HepG2 (cell line): ENCODE data around the gene MAN2A2. TPM values are rescaled to one million over a fixed set of nuclear protein-coding genes. Genes with fewer than 3 reads are reported as not detected.

Source experiments
- AHR ChIP-seq: IDR thresholded peaks from 2 replicates; pipeline ENCODE4 v1.6.1; 2018; ENCODE audit warnings: missing genetic modification reagents, missing compliant biosample characterization
- CCAR2 ChIP-seq: fragments of 200-400 bp; formaldehyde crosslinking; optimal IDR thresholded peaks from 2 replicates; pipeline ENCODE3; 2018; ENCODE audit warnings: low read depth, mild to moderate bottlenecking, low read length, moderate library complexity
- CREB1 ChIP-seq, 2 experiments: fragments of 450-650 bp in 1 of 2; IDR thresholded peaks; 2 replicates each; pipeline ENCODE4 v1.6.1; 2016 to 2017; ENCODE audit warnings: control low read depth in 1 of 2, mild to moderate bottlenecking in 1 of 2, missing compliant biosample characterization in 1 of 2, missing genetic modification characterization in 1 of 2
- GZF1 ChIP-seq: sonication (generic); formaldehyde crosslinking; IDR thresholded peaks from 2 replicates; pipeline ENCODE4 v1.5.1; 2020; ENCODE audit warnings: mild to moderate bottlenecking, missing genetic modification reagents
- HIVEP1 ChIP-seq: sonication (generic); formaldehyde crosslinking; IDR thresholded peaks from 2 replicates; pipeline ENCODE4 v1.4.0; 2020; ENCODE audit warnings: mild to moderate bottlenecking, missing genetic modification reagents
- IRF9 ChIP-seq: sonication (generic); formaldehyde crosslinking; IDR thresholded peaks from 2 replicates; pipeline ENCODE4 v1.8.0; 2022; ENCODE audit warnings: missing genetic modification reagents, mild to moderate bottlenecking, borderline replicate concordance
- KDM1A ChIP-seq: IDR thresholded peaks from 2 replicates; pipeline ENCODE4 v1.6.1; 2016; ENCODE audit warnings: missing compliant biosample characterization
- KLF16 ChIP-seq, 2 experiments: sonication (generic) in 1 of 2; formaldehyde crosslinking in 1 of 2; IDR thresholded peaks; 2 replicates each; pipeline versions ENCODE4 v1.6.1 to v1.8.0; 2016 to 2023; ENCODE audit warnings: missing genetic modification reagents in 2 of 2, missing compliant biosample characterization in 1 of 2
- NR2F1 ChIP-seq, 2 experiments: fragments of 450-650 bp in 1 of 2; formaldehyde crosslinking in 1 of 2; IDR thresholded peaks; 2 replicates each; pipeline versions ENCODE4 v1.5.0 to v1.6.1; 2016 to 2020; ENCODE audit warnings: mild to moderate bottlenecking in 1 of 2, missing compliant biosample characterization in 1 of 2, missing genetic modification reagents in 1 of 2, moderate library complexity in 1 of 2
- ONECUT2 ChIP-seq: sonication (generic); formaldehyde crosslinking; IDR thresholded peaks from 2 replicates; pipeline ENCODE4 v1.4.0; 2020; ENCODE audit warnings: missing genetic modification reagents
- RNF2 ChIP-seq: fragments of 450-650 bp; conservative IDR thresholded peaks from 2 replicates; pipeline ENCODE4 v1.6.1; 2016; ENCODE audit warnings: low read depth
- SIN3B ChIP-seq: fragments of 150-350 bp; IDR thresholded peaks from 2 replicates; pipeline ENCODE4 v1.6.1; 2014; ENCODE audit warnings: low read length
- TRIM22 ChIP-seq: fragments of 450-650 bp; IDR thresholded peaks from 2 replicates; pipeline ENCODE4 v1.6.1; 2017
- ZC3H13 ChIP-seq: sonication (generic); formaldehyde crosslinking; IDR thresholded peaks from 2 replicates; pipeline ENCODE4 v1.8.1; 2023; ENCODE audit warnings: mild to moderate bottlenecking, missing genetic modification reagents, moderate library complexity
- ZFP36 ChIP-seq: fragments of 150-350 bp; IDR thresholded peaks from 2 replicates; pipeline ENCODE4 v1.6.1; 2018; ENCODE audit warnings: borderline replicate concordance, low read length, low read depth; ENCODE audit not compliant: partially characterized antibody
- ZNF260 ChIP-seq: sonication (generic); formaldehyde crosslinking; IDR thresholded peaks from 2 replicates; pipeline ENCODE4 v1.4.0; 2020; ENCODE audit warnings: missing genetic modification reagents, low read depth, mild to moderate bottlenecking, borderline replicate concordance
- ZNF577 ChIP-seq: sonication (generic); formaldehyde crosslinking; IDR thresholded peaks from 2 replicates; pipeline ENCODE4 v1.4.0; 2020; ENCODE audit warnings: mild to moderate bottlenecking, low read depth, missing genetic modification reagents, borderline replicate concordance
- ZNF615 ChIP-seq: sonication (generic); formaldehyde crosslinking; IDR thresholded peaks from 2 replicates; pipeline ENCODE4 v1.5.0; 2020; ENCODE audit warnings: mild to moderate bottlenecking, missing genetic modification reagents, borderline replicate concordance
- ZNF644 ChIP-seq: IDR thresholded peaks from 2 replicates; pipeline ENCODE4 v1.6.1; 2016; ENCODE audit warnings: low read depth
- polyA plus RNA-seq, 8 experiments: library from polyadenylated mRNA; depleted of rRNA in 3 of 8; stranded (reverse) in 7 of 8; unstranded in 1 of 8; fragments of >200 nt; fragmentation: Illumina TruSeq in 4 of 8; extraction: Trizol in 4 of 8; gene quantifications; 2 replicates each; pipeline versions ENCODE4 v1.2.1 to v1.2.3, GENCODE V29; 2011 to 2016; ENCODE audit warnings: low read depth in 4 of 8, missing spikeins in 1 of 8, mixed read lengths in 1 of 8; ENCODE audit not compliant: insufficient read depth in 1 of 8
- total RNA-seq, 5 experiments: library from RNA; depleted of rRNA; stranded (reverse); fragments of >200 nt; fragmentation: Illumina TruSeq; extraction: Trizol; gene quantifications; 2 replicates each; pipeline ENCODE4 v1.2.3, GENCODE V29; 2016; ENCODE audit warnings: low read depth in 1 of 5
- TF ChIP-seq, protein P1 (sequence below): IDR thresholded peaks from 2 replicates; pipeline ENCODE4 v1.6.1; 2016; ENCODE audit warnings: control low read depth
- TF ChIP-seq, protein P2 (sequence below): sonication (generic); formaldehyde crosslinking; IDR thresholded peaks from 2 replicates; pipeline ENCODE4 v1.4.0; 2020; ENCODE audit warnings: missing genetic modification reagents
- TF ChIP-seq, protein P3 (sequence below): sonication (generic); formaldehyde crosslinking; IDR thresholded peaks from 2 replicates; pipeline ENCODE4 v1.9.0; 2022; ENCODE audit warnings: missing genetic modification reagents, mild to moderate bottlenecking, borderline replicate concordance

The MAN2A2 gene
- total and polyA plus RNA-seq, 2 of the 13 experiments (the other 11 are each of a cell fraction or from before 2014, with no cell fraction given), result 17.5 to 51.5 TPM

DNA sequence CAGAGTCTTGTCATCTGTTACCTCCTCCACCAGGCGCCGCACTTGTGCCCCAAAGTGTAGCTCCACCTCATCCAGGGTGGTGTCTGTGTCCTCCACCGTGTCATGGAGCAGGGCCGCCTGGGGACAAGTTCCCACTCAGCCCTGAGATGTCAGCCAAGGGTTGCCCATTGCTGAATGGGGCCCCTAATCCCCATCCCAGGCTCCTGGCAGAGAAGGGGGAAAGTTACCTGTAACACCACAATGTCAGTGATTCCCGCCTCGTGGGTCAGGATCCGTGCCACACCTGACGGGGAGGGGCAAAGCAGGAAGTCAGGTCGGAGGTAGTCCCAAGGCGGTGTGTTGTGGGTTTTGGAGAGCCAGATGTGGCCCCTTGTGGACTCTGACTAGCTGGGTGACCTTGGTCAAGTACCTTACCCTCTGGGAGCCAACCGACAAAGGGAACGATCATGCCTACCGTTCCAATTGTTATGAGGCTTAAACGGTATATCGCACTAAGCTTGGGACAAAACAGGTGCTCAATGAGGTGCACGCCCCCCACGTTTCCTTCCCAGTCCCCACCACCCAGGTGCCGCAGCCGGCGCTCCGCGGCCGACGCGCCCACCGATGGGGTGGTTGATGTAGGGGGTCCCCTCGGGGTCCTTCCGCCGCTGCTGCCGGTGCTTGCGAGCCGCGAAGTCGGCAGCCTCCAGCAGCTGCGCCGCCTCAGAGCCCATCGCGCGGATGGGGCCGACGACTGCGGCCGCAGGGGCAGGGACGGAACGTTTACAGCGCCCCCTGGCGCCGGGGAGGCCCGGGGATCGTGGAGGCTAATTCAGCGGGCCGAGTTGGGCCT is 28.9 kb downstream of the MAN2A2 start, which contains the start of gene HDDC3 (continued):
- TF ChIP-seq CCAR2 (no peak), NR2F1 (CRISPR knock-in tag; IDR thresholded peaks at IDR 0.05) (no peak), ONECUT2 (CRISPR knock-in tag) (no peak), ZNF577 (CRISPR knock-in tag) (no peak), ZC3H13 (CRISPR knock-in tag) (0 out of 2 replicates have a peak, but pooled peaks have one; percentile 71), ZNF260 (no peak), KLF16 (CRISPR knock-in tag; IDR thresholded peaks at IDR 0.05) (peak in 1 of 2 experiments; percentile 50; a peak in 2 of 4 replicates), CREB1 (IDR thresholded peaks at IDR 0.05) (peak; percentile 46; the same call in 1 of the 2 replicates), CREB1 (CRISPR knock-in tag; IDR thresholded peaks at IDR 0.05) (no peak), RNF2 (no peak), ZNF644 (CRISPR knock-in tag) (no peak; the same call in 1 of the 2 replicates), AHR (no peak), KDM1A (CRISPR knock-in tag) (0 out of 2 replicates have a peak, but pooled peaks have one; percentile 48), HIVEP1 (CRISPR knock-in tag) (no peak; the same call in none of the 2 replicates), ZNF615 (no peak), IRF9 (peak; percentile 85; the same call in 1 of the 2 replicates), GZF1 (CRISPR knock-in tag) (no peak), ZFP36 (no peak), TRIM22 (no peak), SIN3B (no peak)
- TF ChIP-seq, protein P1, sequence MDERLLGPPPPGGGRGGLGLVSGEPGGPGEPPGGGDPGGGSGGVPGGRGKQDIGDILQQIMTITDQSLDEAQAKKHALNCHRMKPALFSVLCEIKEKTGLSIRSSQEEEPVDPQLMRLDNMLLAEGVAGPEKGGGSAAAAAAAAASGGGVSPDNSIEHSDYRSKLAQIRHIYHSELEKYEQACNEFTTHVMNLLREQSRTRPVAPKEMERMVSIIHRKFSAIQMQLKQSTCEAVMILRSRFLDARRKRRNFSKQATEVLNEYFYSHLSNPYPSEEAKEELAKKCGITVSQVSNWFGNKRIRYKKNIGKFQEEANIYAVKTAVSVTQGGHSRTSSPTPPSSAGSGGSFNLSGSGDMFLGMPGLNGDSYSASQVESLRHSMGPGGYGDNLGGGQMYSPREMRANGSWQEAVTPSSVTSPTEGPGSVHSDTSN, result no peak
- TF ChIP-seq, protein P2, sequence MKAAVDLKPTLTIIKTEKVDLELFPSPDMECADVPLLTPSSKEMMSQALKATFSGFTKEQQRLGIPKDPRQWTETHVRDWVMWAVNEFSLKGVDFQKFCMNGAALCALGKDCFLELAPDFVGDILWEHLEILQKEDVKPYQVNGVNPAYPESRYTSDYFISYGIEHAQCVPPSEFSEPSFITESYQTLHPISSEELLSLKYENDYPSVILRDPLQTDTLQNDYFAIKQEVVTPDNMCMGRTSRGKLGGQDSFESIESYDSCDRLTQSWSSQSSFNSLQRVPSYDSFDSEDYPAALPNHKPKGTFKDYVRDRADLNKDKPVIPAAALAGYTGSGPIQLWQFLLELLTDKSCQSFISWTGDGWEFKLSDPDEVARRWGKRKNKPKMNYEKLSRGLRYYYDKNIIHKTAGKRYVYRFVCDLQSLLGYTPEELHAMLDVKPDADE (CRISPR knock-in tag), result 0 out of 2 replicates have a peak, but pooled peaks have one; percentile 18
- TF ChIP-seq, protein P3, sequence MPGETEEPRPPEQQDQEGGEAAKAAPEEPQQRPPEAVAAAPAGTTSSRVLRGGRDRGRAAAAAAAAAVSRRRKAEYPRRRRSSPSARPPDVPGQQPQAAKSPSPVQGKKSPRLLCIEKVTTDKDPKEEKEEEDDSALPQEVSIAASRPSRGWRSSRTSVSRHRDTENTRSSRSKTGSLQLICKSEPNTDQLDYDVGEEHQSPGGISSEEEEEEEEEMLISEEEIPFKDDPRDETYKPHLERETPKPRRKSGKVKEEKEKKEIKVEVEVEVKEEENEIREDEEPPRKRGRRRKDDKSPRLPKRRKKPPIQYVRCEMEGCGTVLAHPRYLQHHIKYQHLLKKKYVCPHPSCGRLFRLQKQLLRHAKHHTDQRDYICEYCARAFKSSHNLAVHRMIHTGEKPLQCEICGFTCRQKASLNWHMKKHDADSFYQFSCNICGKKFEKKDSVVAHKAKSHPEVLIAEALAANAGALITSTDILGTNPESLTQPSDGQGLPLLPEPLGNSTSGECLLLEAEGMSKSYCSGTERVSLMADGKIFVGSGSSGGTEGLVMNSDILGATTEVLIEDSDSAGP, result peak; percentile 87
